ENCODE results near the gene PCDHGA10.
"Not testable (repeated sequence)": the region's sequence is repeated elsewhere in the genome, so short reads cannot be mapped to it uniquely, and the experiment has no call there.

PCDHGA10 gene

GRCh38 chr5:141427783-141428426 is 15.1 kb downstream of the PCDHGA10 start:
- Mint-ChIP-seq H3K27ac (no peak overlapping the region), H3K9me3 (peaks cover 31% of the 10 kb centered on the region), H3K4me1 (ENCODE audit: low read depth) (peaks cover 2% of the 10 kb centered on the region), H3K36me3 (ENCODE audit: low read depth) (peaks cover 5% of the 10 kb centered on the region), H3K4me3 (no peak overlapping the region), H3K27me3 (ENCODE audit: low read depth) (peaks cover 34% of the 10 kb centered on the region)
- DNase-seq (ENCODE audit: low spot score): no peak

GRCh38 chr5:141430332-141431113 is 17.7 kb downstream of the PCDHGA10 start, which contains the start of gene PCDHGA12:
Gene PCDHGA12 (plus strand): TSS chr5:141430507. CDS start chr5:141430760, 253 bp downstream.
- Mint-ChIP-seq H3K9me3 (peaks cover 41% of the 10 kb centered on the region), H3K4me1 (ENCODE audit: low read depth) (peaks cover 2% of the 10 kb centered on the region), H3K27ac (peak within 1 kb of the TSS; percentile 65), H3K36me3 (ENCODE audit: low read depth) (peaks cover 6% of the 10 kb centered on the region), H3K27me3 (ENCODE audit: low read depth) (peaks cover 28% of the 10 kb centered on the region), H3K4me3 (peak within 1 kb of the TSS; percentile 78)
- DNase-seq (ENCODE audit: low spot score): no peak

GRCh38 chr5:141431286-141431685 is 18.5 kb downstream of the PCDHGA10 start:
- Mint-ChIP-seq H3K27ac (no peak overlapping the region), H3K4me1 (ENCODE audit: low read depth) (peaks cover 2% of the 10 kb centered on the region), H3K9me3 (peaks cover 41% of the 10 kb centered on the region), H3K27me3 (ENCODE audit: low read depth) (peaks cover 28% of the 10 kb centered on the region), H3K36me3 (ENCODE audit: low read depth) (peaks cover 6% of the 10 kb centered on the region), H3K4me3 (peak overlapping the region; percentile 78)
- DNase-seq (ENCODE audit: low spot score): no peak

- DNase-seq (ENCODE audit: low spot score); H3K4me3 Mint-ChIP-seq; H3K4me1 Mint-ChIP-seq (ENCODE audit: low read depth); H3K36me3 Mint-ChIP-seq (ENCODE audit: low read depth); H3K27ac Mint-ChIP-seq: not testable (repeated sequence)
- Mint-ChIP-seq H3K9me3 (peaks cover 36% of the 10 kb centered on the region), H3K27me3 (ENCODE audit: low read depth) (peaks cover 26% of the 10 kb centered on the region)
These were observed 19.5 kb downstream of the PCDHGA10 start for GRCh38 chr5:141432308-141432707.

- not testable (repeated sequence) for DNase-seq (ENCODE audit: low spot score); H3K36me3 Mint-ChIP-seq (ENCODE audit: low read depth); H3K4me3 Mint-ChIP-seq; H3K27ac Mint-ChIP-seq; H3K4me1 Mint-ChIP-seq (ENCODE audit: low read depth)
- Mint-ChIP-seq H3K9me3 (peaks cover 36% of the 10 kb centered on the region), H3K27me3 (ENCODE audit: low read depth) (peaks cover 26% of the 10 kb centered on the region)
These were observed 19.9 kb downstream of the PCDHGA10 start for GRCh38 chr5:141432726-141433125.

- no peak overlapping the region for H3K4me3 Mint-ChIP-seq
- peaks cover 23% of the 10 kb centered on the region for H3K27me3 Mint-ChIP-seq (ENCODE audit: low read depth)
- no peak overlapping the region for H3K27ac Mint-ChIP-seq
- H3K4me1 Mint-ChIP-seq (ENCODE audit: low read depth): peaks cover 2% of the 10 kb centered on the region
- no peak for DNase-seq (ENCODE audit: low spot score)
- H3K36me3 Mint-ChIP-seq (ENCODE audit: low read depth): peaks cover 6% of the 10 kb centered on the region
- H3K9me3 Mint-ChIP-seq: peaks cover 31% of the 10 kb centered on the region
These were observed 21.2 kb downstream of the PCDHGA10 start for GRCh38 chr5:141434006-141434405.

- no peak overlapping the region for H3K4me3 Mint-ChIP-seq
- H3K27ac Mint-ChIP-seq: no peak overlapping the region
- peaks cover 1% of the 10 kb centered on the region for H3K36me3 Mint-ChIP-seq (ENCODE audit: low read depth)
- H3K9me3 Mint-ChIP-seq: peaks cover 13% of the 10 kb centered on the region
- H3K27me3 Mint-ChIP-seq (ENCODE audit: low read depth): peaks cover 5% of the 10 kb centered on the region
- DNase-seq (ENCODE audit: low spot score): no peak
- H3K4me1 Mint-ChIP-seq (ENCODE audit: low read depth): no peaks in the 10 kb centered on the region
These were observed 24.4 kb downstream of the PCDHGA10 start for GRCh38 chr5:141437221-141437620.

GRCh38 chr5:141439411-141440141 is 26.8 kb downstream of the PCDHGA10 start:
- DNase-seq (ENCODE audit: low spot score): no peak
- no peaks in the 10 kb centered on the region for H3K36me3 Mint-ChIP-seq (ENCODE audit: low read depth)
- H3K4me1 Mint-ChIP-seq (ENCODE audit: low read depth): no peaks in the 10 kb centered on the region
- H3K4me3 Mint-ChIP-seq: no peak overlapping the region
- no peaks in the 10 kb centered on the region for H3K27me3 Mint-ChIP-seq (ENCODE audit: low read depth)
- no peak overlapping the region for H3K27ac Mint-ChIP-seq
- peaks cover 3% of the 10 kb centered on the region for H3K9me3 Mint-ChIP-seq

- no peaks in the 10 kb centered on the region for H3K27me3 Mint-ChIP-seq (ENCODE audit: low read depth)
These were observed 27.6 kb downstream of the PCDHGA10 start for GRCh38 chr5:141440341-141440740.

GRCh38 chr5:141441571-141442170 is 28.9 kb downstream of the PCDHGA10 start:
- Mint-ChIP-seq H3K36me3 (ENCODE audit: low read depth) (no peaks in the 10 kb centered on the region), H3K4me1 (ENCODE audit: low read depth) (no peaks in the 10 kb centered on the region), H3K4me3 (no peak overlapping the region), H3K9me3 (peaks cover 3% of the 10 kb centered on the region), H3K27ac (no peak overlapping the region), H3K27me3 (ENCODE audit: low read depth) (no peaks in the 10 kb centered on the region)
- no peak for DNase-seq (ENCODE audit: low spot score)

More at GRCh38 chr5:141440341-141440740, 27.6 kb downstream of the PCDHGA10 start:
- Mint-ChIP-seq H3K4me1 (ENCODE audit: low read depth) (no peaks in the 10 kb centered on the region), H3K27ac (no peak overlapping the region), H3K4me3 (no peak overlapping the region), H3K36me3 (ENCODE audit: low read depth) (no peaks in the 10 kb centered on the region), H3K9me3 (peaks cover 3% of the 10 kb centered on the region)
- DNase-seq (ENCODE audit: low spot score): no peak

GRCh38 chr5:141465351-141465750 is 52.6 kb downstream of the PCDHGA10 start:
- no peak overlapping the region for H3K4me3 Mint-ChIP-seq
- H3K27me3 Mint-ChIP-seq (ENCODE audit: low read depth): no peaks in the 10 kb centered on the region
- no peaks in the 10 kb centered on the region for H3K4me1 Mint-ChIP-seq (ENCODE audit: low read depth)
- H3K36me3 Mint-ChIP-seq (ENCODE audit: low read depth): no peaks in the 10 kb centered on the region
- DNase-seq (ENCODE audit: low spot score): no peak
- H3K9me3 Mint-ChIP-seq: no peaks in the 10 kb centered on the region
- no peak overlapping the region for H3K27ac Mint-ChIP-seq
